HL-60 (cell line): ENCODE measurements around the gene ZSWIM6.

Source experiments
- DNase-seq, 2 experiments: peaks; one replicate each; pipeline ENCODE4 v3.0.0-alpha.2; 2010 to 2020; ENCODE audit warnings: low read depth in 1 of 2, low spot score in 1 of 2
- H3K27ac ChIP-seq: fragments of 250-450 bp; sonication (Bioruptor Pico); replicated peaks from 2 replicates; pipeline ENCODE4 v1.5.1; 2020; ENCODE audit warnings: mild to moderate bottlenecking, moderate library complexity
- H3K27me3 ChIP-seq: fragments of 250-450 bp; sonication (Bioruptor Pico); 2 replicates; pipeline ENCODE4 v1.5.1; 2021; ENCODE audit warnings: mild to moderate bottlenecking, moderate library complexity; ENCODE audit not compliant: insufficient read depth, poor library complexity, severe bottlenecking
- H3K4me3 ChIP-seq: replicated peaks from 2 replicates; pipeline ENCODE4 v1.5.1; 2011; ENCODE audit warnings: mild to moderate bottlenecking, control low read depth, low read length; ENCODE audit not compliant: insufficient read depth
- GABPA ChIP-seq: IDR thresholded peaks from 2 replicates; pipeline ENCODE4 v1.6.1; 2012; ENCODE audit warnings: low read depth
- POLR2AphosphoS5 ChIP-seq: IDR thresholded peaks from 2 replicates; pipeline ENCODE4 v1.6.1; 2012; ENCODE audit warnings: low read depth
- SPI1 ChIP-seq: IDR thresholded peaks from 2 replicates; pipeline ENCODE4 v1.6.1; 2012; ENCODE audit warnings: low read depth, mild to moderate bottlenecking, borderline replicate concordance
- TF ChIP-seq, protein P1 (sequence below): IDR thresholded peaks from 2 replicates; pipeline ENCODE4 v1.6.1; 2012; ENCODE audit warnings: low read depth; ENCODE audit not compliant: insufficient replicate concordance
- TF ChIP-seq, protein P2 (sequence below): IDR thresholded peaks from one replicate; pipeline ENCODE4 v1.5.1; 2011; ENCODE audit warnings: low read length, control low read depth, inconsistent platforms; ENCODE audit not compliant: insufficient read depth

ZSWIM6 gene

DNA sequence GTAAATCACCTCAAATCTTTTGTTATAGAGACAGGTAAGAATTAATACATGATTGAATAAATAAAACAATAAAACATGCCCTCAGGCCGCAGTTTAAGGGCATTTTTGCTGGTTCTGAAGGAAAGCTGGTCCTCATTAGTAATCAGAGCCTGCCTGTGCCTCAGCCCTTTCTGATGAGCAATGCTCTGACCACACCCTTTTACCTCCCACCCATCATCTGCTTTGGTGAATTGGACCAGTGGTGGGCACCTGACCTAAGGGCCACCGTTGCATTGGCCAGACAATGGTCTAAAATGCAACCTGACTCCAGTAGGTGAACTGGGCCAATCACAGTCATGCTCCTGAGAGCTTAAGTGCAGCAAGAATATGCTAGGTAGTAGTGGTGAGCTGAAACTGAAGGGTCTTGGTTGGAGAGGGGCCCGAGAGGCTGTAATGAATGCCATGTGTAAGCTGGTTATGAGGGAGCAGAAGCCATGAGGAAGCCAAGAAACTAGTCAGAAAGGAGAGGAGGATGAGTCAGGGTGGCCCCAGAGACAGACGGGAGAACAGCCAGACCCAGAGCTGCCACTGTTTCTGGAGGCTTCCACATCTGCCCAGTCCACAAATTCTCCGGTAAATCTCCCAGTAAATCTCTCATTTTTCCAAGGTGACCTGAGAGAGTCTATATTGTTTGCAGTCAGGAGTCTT lies 45.5 kb upstream of the ZSWIM6 start:
- no peak overlapping the region for H3K27ac ChIP-seq
- TF ChIP-seq, protein P1, sequence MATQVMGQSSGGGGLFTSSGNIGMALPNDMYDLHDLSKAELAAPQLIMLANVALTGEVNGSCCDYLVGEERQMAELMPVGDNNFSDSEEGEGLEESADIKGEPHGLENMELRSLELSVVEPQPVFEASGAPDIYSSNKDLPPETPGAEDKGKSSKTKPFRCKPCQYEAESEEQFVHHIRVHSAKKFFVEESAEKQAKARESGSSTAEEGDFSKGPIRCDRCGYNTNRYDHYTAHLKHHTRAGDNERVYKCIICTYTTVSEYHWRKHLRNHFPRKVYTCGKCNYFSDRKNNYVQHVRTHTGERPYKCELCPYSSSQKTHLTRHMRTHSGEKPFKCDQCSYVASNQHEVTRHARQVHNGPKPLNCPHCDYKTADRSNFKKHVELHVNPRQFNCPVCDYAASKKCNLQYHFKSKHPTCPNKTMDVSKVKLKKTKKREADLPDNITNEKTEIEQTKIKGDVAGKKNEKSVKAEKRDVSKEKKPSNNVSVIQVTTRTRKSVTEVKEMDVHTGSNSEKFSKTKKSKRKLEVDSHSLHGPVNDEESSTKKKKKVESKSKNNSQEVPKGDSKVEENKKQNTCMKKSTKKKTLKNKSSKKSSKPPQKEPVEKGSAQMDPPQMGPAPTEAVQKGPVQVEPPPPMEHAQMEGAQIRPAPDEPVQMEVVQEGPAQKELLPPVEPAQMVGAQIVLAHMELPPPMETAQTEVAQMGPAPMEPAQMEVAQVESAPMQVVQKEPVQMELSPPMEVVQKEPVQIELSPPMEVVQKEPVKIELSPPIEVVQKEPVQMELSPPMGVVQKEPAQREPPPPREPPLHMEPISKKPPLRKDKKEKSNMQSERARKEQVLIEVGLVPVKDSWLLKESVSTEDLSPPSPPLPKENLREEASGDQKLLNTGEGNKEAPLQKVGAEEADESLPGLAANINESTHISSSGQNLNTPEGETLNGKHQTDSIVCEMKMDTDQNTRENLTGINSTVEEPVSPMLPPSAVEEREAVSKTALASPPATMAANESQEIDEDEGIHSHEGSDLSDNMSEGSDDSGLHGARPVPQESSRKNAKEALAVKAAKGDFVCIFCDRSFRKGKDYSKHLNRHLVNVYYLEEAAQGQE: no peak
- no peak for TF ChIP-seq POLR2AphosphoS5
- TF ChIP-seq, protein P2, sequence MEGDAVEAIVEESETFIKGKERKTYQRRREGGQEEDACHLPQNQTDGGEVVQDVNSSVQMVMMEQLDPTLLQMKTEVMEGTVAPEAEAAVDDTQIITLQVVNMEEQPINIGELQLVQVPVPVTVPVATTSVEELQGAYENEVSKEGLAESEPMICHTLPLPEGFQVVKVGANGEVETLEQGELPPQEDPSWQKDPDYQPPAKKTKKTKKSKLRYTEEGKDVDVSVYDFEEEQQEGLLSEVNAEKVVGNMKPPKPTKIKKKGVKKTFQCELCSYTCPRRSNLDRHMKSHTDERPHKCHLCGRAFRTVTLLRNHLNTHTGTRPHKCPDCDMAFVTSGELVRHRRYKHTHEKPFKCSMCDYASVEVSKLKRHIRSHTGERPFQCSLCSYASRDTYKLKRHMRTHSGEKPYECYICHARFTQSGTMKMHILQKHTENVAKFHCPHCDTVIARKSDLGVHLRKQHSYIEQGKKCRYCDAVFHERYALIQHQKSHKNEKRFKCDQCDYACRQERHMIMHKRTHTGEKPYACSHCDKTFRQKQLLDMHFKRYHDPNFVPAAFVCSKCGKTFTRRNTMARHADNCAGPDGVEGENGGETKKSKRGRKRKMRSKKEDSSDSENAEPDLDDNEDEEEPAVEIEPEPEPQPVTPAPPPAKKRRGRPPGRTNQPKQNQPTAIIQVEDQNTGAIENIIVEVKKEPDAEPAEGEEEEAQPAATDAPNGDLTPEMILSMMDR: no peak
- TF ChIP-seq SPI1: no peak
- no peak for TF ChIP-seq GABPA

DNA sequence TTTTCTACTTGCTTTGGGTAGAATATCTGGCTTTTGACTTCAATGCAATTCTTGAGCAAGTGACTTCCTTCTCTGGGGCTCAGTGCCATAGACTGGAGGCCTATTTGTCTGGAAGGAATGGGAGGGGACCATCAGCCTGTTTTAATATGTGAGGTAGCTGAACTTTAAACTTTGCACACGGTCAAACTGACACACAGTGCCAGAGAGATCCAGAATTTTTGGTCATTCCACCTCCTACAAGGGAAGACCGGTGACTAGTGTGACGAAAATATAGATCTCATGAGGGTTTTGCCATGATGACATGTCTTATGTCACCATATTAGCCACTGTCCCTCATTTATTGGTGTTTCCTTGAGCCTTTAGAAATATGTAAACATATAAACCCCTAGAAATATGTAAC lies 44.6 kb upstream of the ZSWIM6 start:
- no peak for TF ChIP-seq GABPA
- TF ChIP-seq, protein P2: no peak
- TF ChIP-seq, protein P1: no peak
- TF ChIP-seq POLR2AphosphoS5: no peak
- no peak for TF ChIP-seq SPI1
- Histone ChIP-seq H3K4me3 (no peak overlapping the region), H3K27ac (no peak overlapping the region), H3K27me3 (no peaks in the 10 kb centered on the region)
- no peak for DNase-seq

More for the DNA sequence above, 45.5 kb upstream of the ZSWIM6 start:
- H3K4me3 ChIP-seq: no peak overlapping the region
- H3K27me3 ChIP-seq: no peaks in the 10 kb centered on the region
- no peak for DNase-seq

DNA sequence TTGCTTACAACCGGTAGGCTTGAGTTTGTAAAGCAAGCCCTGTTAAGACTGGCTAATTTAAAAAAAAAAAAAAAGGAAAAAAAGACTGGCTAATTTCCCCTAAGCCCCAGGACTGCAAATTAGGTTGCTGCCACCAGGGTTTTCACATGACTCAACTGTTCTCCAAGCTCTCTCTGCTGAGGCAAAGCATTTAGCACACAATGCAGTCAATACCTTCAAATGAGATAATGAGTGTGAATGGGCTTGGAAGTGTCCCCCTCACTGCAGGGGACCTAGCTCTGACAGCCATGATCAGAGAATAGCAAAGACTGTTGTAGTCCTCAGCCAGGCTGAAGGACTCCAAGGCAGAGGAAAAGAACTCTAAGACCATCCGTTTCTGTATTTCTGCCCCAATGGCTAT lies 42.8 kb upstream of the ZSWIM6 start:
- no peak for TF ChIP-seq GABPA
- no peak for TF ChIP-seq SPI1
- TF ChIP-seq, protein P1: no peak
- no peak for TF ChIP-seq POLR2AphosphoS5
- TF ChIP-seq, protein P2: no peak
- no peak overlapping the region for H3K27ac ChIP-seq

More for the DNA sequence above, 42.8 kb upstream of the ZSWIM6 start:
- Histone ChIP-seq H3K27me3 (no peaks in the 10 kb centered on the region), H3K4me3 (no peak overlapping the region)
- no peak for DNase-seq
